GM12891 (cell line): ENCODE results near the gene SUN5.

ENCODE experiments used
- PAX5 ChIP-seq: IDR thresholded peaks from 2 replicates; pipeline ENCODE4 v1.6.1; 2011; ENCODE audit warnings: low read length, moderate library complexity, mild to moderate bottlenecking; ENCODE audit not compliant: insufficient read depth, severe bottlenecking
- POLR2A ChIP-seq: IDR thresholded peaks from 2 replicates; pipeline ENCODE4 v1.6.1; 2011; ENCODE audit warnings: low read depth, low read length, control low read depth
- POLR2AphosphoS5 ChIP-seq: IDR thresholded peaks from 2 replicates; pipeline ENCODE4 v1.6.1; 2011; ENCODE audit warnings: low read depth, low read length, control low read depth
- POU2F2 ChIP-seq: IDR thresholded peaks from 2 replicates; pipeline ENCODE4 v1.6.1; 2011; ENCODE audit warnings: low read depth, mild to moderate bottlenecking, control low read depth, low read length, moderate library complexity
- TAF1 ChIP-seq: IDR thresholded peaks from 2 replicates; pipeline ENCODE4 v1.6.1; 2011; ENCODE audit warnings: low read depth, low read length, control low read depth

- no peak for TF ChIP-seq POLR2AphosphoS5
- no peak for TF ChIP-seq POLR2A
- no peak for TF ChIP-seq TAF1
- no peak for TF ChIP-seq PAX5
- TF ChIP-seq POU2F2: no peak
Measured at GRCh38 chr20:32957459-32957858, 46.8 kb downstream of the SUN5 start.
